Ectodermal cell (in vitro differentiated cells): ENCODE results near the gene HUS1.
"Not testable (repeated sequence)": the region's sequence is repeated elsewhere in the genome, so short reads cannot be mapped to it uniquely, and the experiment has no call there.

Source experiments
- H3K27ac ChIP-seq: 2 replicates; pipeline ENCODE4 v1.7.0; 2013; ENCODE audit warnings: mild to moderate bottlenecking, low read depth, low read length; ENCODE audit not compliant: insufficient read depth, poor library complexity, severe bottlenecking
- H3K27me3 ChIP-seq: 2 replicates; pipeline ENCODE4 v1.7.0; 2013; ENCODE audit warnings: mild to moderate bottlenecking, low read length; ENCODE audit not compliant: insufficient read depth, control insufficient read depth, poor library complexity, severe bottlenecking
- H3K36me3 ChIP-seq: one replicate; pipeline ENCODE4 v1.7.0; 2013; ENCODE audit warnings: low read length; ENCODE audit not compliant: control insufficient read depth, insufficient read depth
- H3K4me1 ChIP-seq: one replicate; pipeline ENCODE4 v1.7.0; 2013; ENCODE audit warnings: low read length; ENCODE audit not compliant: control insufficient read depth, insufficient read depth
- H3K4me3 ChIP-seq: 2 replicates; pipeline ENCODE4 v1.7.0; 2013; ENCODE audit warnings: low read depth, low read length, control low read depth; ENCODE audit not compliant: insufficient read depth
- H3K9me3 ChIP-seq: 2 replicates; pipeline ENCODE4 v1.7.0; 2013; ENCODE audit warnings: mild to moderate bottlenecking, low read length, moderate library complexity; ENCODE audit not compliant: control insufficient read depth
- WGBS, 2 experiments: methylation state at CpG; one replicate each; pipeline ENCODE4 v1.1.7; 2013; ENCODE audit warnings: missing lambda C conversion rate in 2 of 2; 5-methylcytosine and 5-hydroxymethylcytosine counted together

The HUS1 gene

GRCh38 chr7:47932466-47933037 lies 46.9 kb downstream of the HUS1 start:
- Histone ChIP-seq H3K27me3 (no peaks in the 10 kb centered on the region), H3K36me3 (no peaks in the 10 kb centered on the region), H3K27ac (no peak overlapping the region), H3K4me1 (peaks cover 20% of the 10 kb centered on the region), H3K4me3 (no peak overlapping the region), H3K9me3 (no peaks in the 10 kb centered on the region)
- WGBS, 2 experiments: 94% methylated on average over 11 of the region's 11 CpGs

- H3K9me3 ChIP-seq: no peaks in the 10 kb centered on the region
- no peak overlapping the region for H3K27ac ChIP-seq
- no peaks in the 10 kb centered on the region for H3K36me3 ChIP-seq
- peaks cover 20% of the 10 kb centered on the region for H3K4me1 ChIP-seq
- H3K27me3 ChIP-seq: no peaks in the 10 kb centered on the region
- WGBS, 2 experiments: 77 to 78% methylated on average over 6 of the region's 6 CpGs
- no peak overlapping the region for H3K4me3 ChIP-seq
Measured at GRCh38 chr7:47932016-47932415, 47.4 kb downstream of the HUS1 start.

- H3K4me1 ChIP-seq: peaks cover 17% of the 10 kb centered on the region
- H3K9me3 ChIP-seq: no peaks in the 10 kb centered on the region
- WGBS, 2 experiments: 94 to 95% methylated on average over 18 of the region's 18 CpGs
- no peak overlapping the region for H3K27ac ChIP-seq
- H3K36me3 ChIP-seq: no peaks in the 10 kb centered on the region
- H3K27me3 ChIP-seq: no peaks in the 10 kb centered on the region
- no peak overlapping the region for H3K4me3 ChIP-seq
Measured at GRCh38 chr7:47931005-47932004, 48.1 kb downstream of the HUS1 start.

GRCh38 chr7:47924266-47924665 lies 55.1 kb downstream of the HUS1 start:
- Histone ChIP-seq H3K27me3 (no peaks in the 10 kb centered on the region), H3K9me3 (no peaks in the 10 kb centered on the region), H3K27ac (no peak overlapping the region), H3K4me1 (peaks cover 8% of the 10 kb centered on the region), H3K4me3 (no peak overlapping the region), H3K36me3 (no peaks in the 10 kb centered on the region)
- WGBS, 2 experiments: 100% methylated on average over 1 to 2 of the region's 2 CpGs

GRCh38 chr7:47923081-47923875 lies 56.1 kb downstream of the HUS1 start:
- H3K4me1 ChIP-seq, H3K4me3 ChIP-seq, H3K9me3 ChIP-seq, H3K27ac ChIP-seq, H3K36me3 ChIP-seq, H3K27me3 ChIP-seq: not testable (repeated sequence)
- 53 to 60% methylated on average over 5 to 6 of the region's 8 CpGs for WGBS, 2 experiments

GRCh38 chr7:47916514-47916913 lies 62.9 kb downstream of the HUS1 start:
- H3K4me1 ChIP-seq: peaks cover 10% of the 10 kb centered on the region
- H3K36me3 ChIP-seq, H3K9me3 ChIP-seq, H3K4me3 ChIP-seq, H3K27me3 ChIP-seq, H3K27ac ChIP-seq: not testable (repeated sequence)
- 93 to 100% methylated on average over 1 of the region's 1 CpG for WGBS, 2 experiments

GRCh38 chr7:47915616-47915976 lies 63.8 kb downstream of the HUS1 start:
- Histone ChIP-seq H3K27ac (no peak overlapping the region), H3K27me3 (no peaks in the 10 kb centered on the region), H3K4me1 (peaks cover 10% of the 10 kb centered on the region), H3K9me3 (no peaks in the 10 kb centered on the region), H3K36me3 (no peaks in the 10 kb centered on the region), H3K4me3 (no peak overlapping the region)
- WGBS, 2 experiments: 83% methylated on average over 1 of the region's 2 CpGs; no CpG with 5 or more reads in 1 of the 2 experiments

GRCh38 chr7:47914717-47915615 lies 64.4 kb downstream of the HUS1 start:
- Histone ChIP-seq H3K9me3 (no peaks in the 10 kb centered on the region), H3K36me3 (no peaks in the 10 kb centered on the region), H3K27me3 (no peaks in the 10 kb centered on the region), H3K4me3 (no peak overlapping the region), H3K27ac (no peak overlapping the region), H3K4me1 (peaks cover 10% of the 10 kb centered on the region)
- 61 to 64% methylated on average over 3 to 4 of the region's 5 CpGs for WGBS, 2 experiments
